ENCODE measurements around the gene ALS2.

GRCh38 chr2:201807452-201807999 is 26.8 kb upstream of the ALS2 start:
- TF ChIP-seq, protein P1, sequence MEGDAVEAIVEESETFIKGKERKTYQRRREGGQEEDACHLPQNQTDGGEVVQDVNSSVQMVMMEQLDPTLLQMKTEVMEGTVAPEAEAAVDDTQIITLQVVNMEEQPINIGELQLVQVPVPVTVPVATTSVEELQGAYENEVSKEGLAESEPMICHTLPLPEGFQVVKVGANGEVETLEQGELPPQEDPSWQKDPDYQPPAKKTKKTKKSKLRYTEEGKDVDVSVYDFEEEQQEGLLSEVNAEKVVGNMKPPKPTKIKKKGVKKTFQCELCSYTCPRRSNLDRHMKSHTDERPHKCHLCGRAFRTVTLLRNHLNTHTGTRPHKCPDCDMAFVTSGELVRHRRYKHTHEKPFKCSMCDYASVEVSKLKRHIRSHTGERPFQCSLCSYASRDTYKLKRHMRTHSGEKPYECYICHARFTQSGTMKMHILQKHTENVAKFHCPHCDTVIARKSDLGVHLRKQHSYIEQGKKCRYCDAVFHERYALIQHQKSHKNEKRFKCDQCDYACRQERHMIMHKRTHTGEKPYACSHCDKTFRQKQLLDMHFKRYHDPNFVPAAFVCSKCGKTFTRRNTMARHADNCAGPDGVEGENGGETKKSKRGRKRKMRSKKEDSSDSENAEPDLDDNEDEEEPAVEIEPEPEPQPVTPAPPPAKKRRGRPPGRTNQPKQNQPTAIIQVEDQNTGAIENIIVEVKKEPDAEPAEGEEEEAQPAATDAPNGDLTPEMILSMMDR (IDR thresholded peaks at IDR 0.05; ENCODE audit: low read depth, low read length) = no peak
- TF ChIP-seq MAX (IDR thresholded peaks at IDR 0.05; ENCODE audit: low read depth, low read length) = no peak
- no peak for TF ChIP-seq MYC (IDR thresholded peaks at IDR 0.05; ENCODE audit: low read depth, low read length)

Measured in NB4 (cell line).